Measurements from ENCODE around the gene LLGL2. TPM values are rescaled to one million over a fixed set of nuclear protein-coding genes. Genes with fewer than 3 reads are reported as not detected.

LLGL2 gene
- total RNA-seq, 1 experiment from 2014 or later = 156 TPM

DNA sequence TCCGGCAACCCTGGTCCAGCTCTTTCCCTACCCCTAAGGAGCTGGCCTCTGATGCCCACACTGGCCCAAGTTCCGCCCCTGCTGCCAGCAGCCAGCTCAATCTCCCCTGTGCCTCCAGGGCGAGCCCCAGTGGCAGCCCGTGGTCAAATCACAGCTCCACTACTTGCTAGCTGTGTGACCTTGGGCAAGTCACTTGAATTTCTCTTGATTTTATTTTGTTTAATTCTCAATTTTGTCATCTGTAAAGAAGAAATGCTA is 20.4 kb upstream of the LLGL2 start:
- H4K20me1 ChIP-seq (ENCODE audit: insufficient read depth) = 0 out of 2 replicates have a peak, but pooled peaks cover 5% of the 10 kb centered on the region
- H3K9me3 ChIP-seq (ENCODE audit: insufficient read depth, low read depth) = no peaks in the 10 kb centered on the region
- no peak overlapping the region for H3K4me3 ChIP-seq
- BruUV-seq (replicated peaks) = no TSS peak
- H3F3A ChIP-seq (ENCODE audit: insufficient read depth, low read depth) = no peaks in the 10 kb centered on the region; the same call in 1 of the 2 replicates
- H3K4me2 ChIP-seq = no peak overlapping the region
- H2AFZ ChIP-seq = no peak overlapping the region
- H3K27me3 ChIP-seq (ENCODE audit: insufficient read depth, low read depth) = no peaks in the 10 kb centered on the region
- H3K27ac ChIP-seq = no peak overlapping the region
- ChIA-PET POLR2A (ENCODE audit: unreplicated experiment) (no interaction called here), CTCF (no interaction called here)
- no peak for DNase-seq
- no peaks in the 10 kb centered on the region for H3K79me2 ChIP-seq (ENCODE audit: low read depth)
- no peaks in the 10 kb centered on the region for H3K9me2 ChIP-seq (ENCODE audit: insufficient read depth)
- no peaks in the 10 kb centered on the region for H3K4me1 ChIP-seq (replicated peaks; ENCODE audit: insufficient read depth)
- intact Hi-C loops (cut with micrococcal nuclease; ENCODE audit: unreplicated experiment) = no loop called here
- H3K36me3 ChIP-seq (ENCODE audit: low read depth) = no peaks in the 10 kb centered on the region
- TF ChIP-seq, protein P1, sequence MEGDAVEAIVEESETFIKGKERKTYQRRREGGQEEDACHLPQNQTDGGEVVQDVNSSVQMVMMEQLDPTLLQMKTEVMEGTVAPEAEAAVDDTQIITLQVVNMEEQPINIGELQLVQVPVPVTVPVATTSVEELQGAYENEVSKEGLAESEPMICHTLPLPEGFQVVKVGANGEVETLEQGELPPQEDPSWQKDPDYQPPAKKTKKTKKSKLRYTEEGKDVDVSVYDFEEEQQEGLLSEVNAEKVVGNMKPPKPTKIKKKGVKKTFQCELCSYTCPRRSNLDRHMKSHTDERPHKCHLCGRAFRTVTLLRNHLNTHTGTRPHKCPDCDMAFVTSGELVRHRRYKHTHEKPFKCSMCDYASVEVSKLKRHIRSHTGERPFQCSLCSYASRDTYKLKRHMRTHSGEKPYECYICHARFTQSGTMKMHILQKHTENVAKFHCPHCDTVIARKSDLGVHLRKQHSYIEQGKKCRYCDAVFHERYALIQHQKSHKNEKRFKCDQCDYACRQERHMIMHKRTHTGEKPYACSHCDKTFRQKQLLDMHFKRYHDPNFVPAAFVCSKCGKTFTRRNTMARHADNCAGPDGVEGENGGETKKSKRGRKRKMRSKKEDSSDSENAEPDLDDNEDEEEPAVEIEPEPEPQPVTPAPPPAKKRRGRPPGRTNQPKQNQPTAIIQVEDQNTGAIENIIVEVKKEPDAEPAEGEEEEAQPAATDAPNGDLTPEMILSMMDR (conservative IDR thresholded peaks at IDR 0.05) = no peak
- TF ChIP-seq EZH2 (IDR thresholded peaks at IDR 0.05; ENCODE audit: low read depth) = no peak

GRCh38 chr17:75505640-75506039 is 19.9 kb upstream of the LLGL2 start:
- intact Hi-C loops (cut with micrococcal nuclease; ENCODE audit: unreplicated experiment) = no loop called here
- Histone ChIP-seq H4K20me1 (ENCODE audit: insufficient read depth) (0 out of 2 replicates have a peak, but pooled peaks cover 8% of the 10 kb centered on the region), H3K27ac (no peak overlapping the region), H3K4me2 (no peak overlapping the region), H3K4me1 (replicated peaks; ENCODE audit: insufficient read depth) (no peaks in the 10 kb centered on the region), H3K79me2 (ENCODE audit: low read depth) (no peaks in the 10 kb centered on the region), H3K9me3 (ENCODE audit: insufficient read depth, low read depth) (no peaks in the 10 kb centered on the region), H3F3A (ENCODE audit: insufficient read depth, low read depth) (no peaks in the 10 kb centered on the region; the same call in 1 of the 2 replicates), H3K9me2 (ENCODE audit: insufficient read depth) (no peaks in the 10 kb centered on the region), H2AFZ (no peak overlapping the region), H3K4me3 (no peak overlapping the region), H3K36me3 (ENCODE audit: low read depth) (no peaks in the 10 kb centered on the region), H3K27me3 (ENCODE audit: insufficient read depth, low read depth) (no peaks in the 10 kb centered on the region)
- no peak for DNase-seq
- CTCF ChIA-PET = no interaction called here
- no TSS peak for BruUV-seq (replicated peaks)
- no peak for TF ChIP-seq EZH2 (IDR thresholded peaks at IDR 0.05; ENCODE audit: low read depth)
- TF ChIP-seq, protein P1 (conservative IDR thresholded peaks at IDR 0.05) = no peak
- POLR2A ChIA-PET (ENCODE audit: unreplicated experiment) = interaction anchor here (0.6 kb wide), 1 partner anchor 161 kb away, joined by 9 read pairs; the partner anchor contains the start of gene RECQL5

GRCh38 chr17:75506134-75506533 is 19.4 kb upstream of the LLGL2 start:
- no TSS peak for BruUV-seq (replicated peaks)
- no peak for DNase-seq
- no peaks in the 10 kb centered on the region for H3K9me3 ChIP-seq (ENCODE audit: insufficient read depth, low read depth)
- H3K9me2 ChIP-seq (ENCODE audit: insufficient read depth) = no peaks in the 10 kb centered on the region
- H3K27me3 ChIP-seq (ENCODE audit: insufficient read depth, low read depth) = no peaks in the 10 kb centered on the region
- H4K20me1 ChIP-seq (ENCODE audit: insufficient read depth) = peaks cover 8% of the 10 kb centered on the region; the same call in 1 of the 2 replicates
- intact Hi-C loops (cut with micrococcal nuclease; ENCODE audit: unreplicated experiment) = no loop called here
- H3K4me3 ChIP-seq = no peak overlapping the region
- ChIA-PET CTCF (no interaction called here), POLR2A (ENCODE audit: unreplicated experiment) (interaction anchor here (0.6 kb wide), 1 partner anchor 160 kb away, joined by 9 read pairs; the partner anchor contains the start of gene RECQL5)
- no peaks in the 10 kb centered on the region for H3K36me3 ChIP-seq (ENCODE audit: low read depth)
- no peak overlapping the region for H3K27ac ChIP-seq
- H3K79me2 ChIP-seq (ENCODE audit: low read depth) = no peaks in the 10 kb centered on the region
- TF ChIP-seq EZH2 (IDR thresholded peaks at IDR 0.05; ENCODE audit: low read depth) = no peak
- TF ChIP-seq, protein P1 (conservative IDR thresholded peaks at IDR 0.05) = no peak
- no peaks in the 10 kb centered on the region for H3K4me1 ChIP-seq (replicated peaks; ENCODE audit: insufficient read depth)
- no peaks in the 10 kb centered on the region; the same call in 1 of the 2 replicates for H3F3A ChIP-seq (ENCODE audit: insufficient read depth, low read depth)
- H3K4me2 ChIP-seq = no peak overlapping the region
- H2AFZ ChIP-seq = no peak overlapping the region

Data from PC-9 (cell line).